Lung microvascular endothelial cell (primary cell): ENCODE data around the gene SMPD2. TPM values are rescaled to one million over a fixed set of nuclear protein-coding genes. Genes with fewer than 3 reads are reported as not detected.
A peak's percentile ranks its signal among the peaks of the same experiment; 100 is the strongest.

Source experiments
- DNase-seq, 2 donors: peaks; one replicate each; pipeline versions ENCODE4 v3.0.0 to v3.0.0-alpha.2; 2010; ENCODE audit warnings: low read depth in 2 of 2
- total RNA-seq: library from RNA; depleted of rRNA; stranded (reverse); fragments of >200 nt; gene quantifications from 2 replicates; pipeline ENCODE4 v1.2.1, GENCODE V29; 2014

The SMPD2 gene
- 5.4 and 7.3 TPM in 2 replicates for total RNA-seq

- peak; percentile 90 to 93 for DNase-seq
Measured at GRCh38 chr6:109440331-109441068, at the start of gene SMPD2, which contains the start of gene PPIL6. TSS of gene SMPD2 (plus strand) at chr6:109440724. CDS start at chr6:109441122, 398 bp downstream. TSS of gene PPIL6 (minus strand) at chr6:109440628. CDS start at chr6:109440590, 38 bp downstream.

- DNase-seq, result peak; percentile 32 to 42
Measured at GRCh38 chr6:109393157-109393885, 47.2 kb upstream of the SMPD2 start.

GRCh38 chr6:109393886-109394281 lies 46.6 kb upstream of the SMPD2 start:
- DNase-seq, result peak in 1 of 2 donors; percentile 34

GRCh38 chr6:109396046-109396718 lies 44.3 kb upstream of the SMPD2 start:
- DNase-seq, result no peak

GRCh38 chr6:109397020-109397419 lies 43.5 kb upstream of the SMPD2 start:
- DNase-seq, result peak; percentile 9 to 29

GRCh38 chr6:109406196-109406595 lies 34.3 kb upstream of the SMPD2 start:
- DNase-seq, result no peak

GRCh38 chr6:109411034-109411433 lies 29.5 kb upstream of the SMPD2 start:
- DNase-seq, result no peak

GRCh38 chr6:109417646-109418045 lies 22.9 kb upstream of the SMPD2 start:
- no peak for DNase-seq

- no peak for DNase-seq
Measured at GRCh38 chr6:109420751-109421150, 19.8 kb upstream of the SMPD2 start.

- no peak for DNase-seq
Measured at GRCh38 chr6:109421184-109421583, 19.3 kb upstream of the SMPD2 start.

GRCh38 chr6:109424946-109425345 lies 15.6 kb upstream of the SMPD2 start:
- DNase-seq, result no peak

GRCh38 chr6:109428889-109429477 lies 11.5 kb upstream of the SMPD2 start:
- DNase-seq, result peak; percentile 20 to 86

- no peak for DNase-seq
Measured at GRCh38 chr6:109429496-109429895, 11.0 kb upstream of the SMPD2 start.

- DNase-seq, result peak in 1 of 2 donors; percentile 17
Measured at GRCh38 chr6:109434456-109434855, 6.1 kb upstream of the SMPD2 start.

GRCh38 chr6:109436041-109436440 lies 4.5 kb upstream of the SMPD2 start:
- no peak for DNase-seq

GRCh38 chr6:109441069-109441816 lies 719 bp downstream of the SMPD2 start:
- peak; percentile 35 to 58 for DNase-seq

GRCh38 chr6:109442393-109442924 lies 1.9 kb downstream of the SMPD2 start:
- DNase-seq, result no peak

GRCh38 chr6:109443425-109443950 lies 3.0 kb downstream of the SMPD2 start:
- no peak for DNase-seq

GRCh38 chr6:109445382-109445781 lies 4.9 kb downstream of the SMPD2 start:
- DNase-seq, result no peak

- DNase-seq, result no peak
Measured at GRCh38 chr6:109446072-109446471, 5.5 kb downstream of the SMPD2 start.
